ENCODE data around the gene SHC2.

- TF ChIP-seq TAF1 (IDR thresholded peaks at IDR 0.05; ENCODE audit: borderline replicate concordance, low read depth, low read length), result no peak
- TF ChIP-seq POLR2AphosphoS5 (IDR thresholded peaks at IDR 0.05; ENCODE audit: low read depth, low read length), result no peak
Observed at GRCh38 chr19:460877-461720, at the start of gene SHC2.

Data from GM12892 (cell line).